Measurements from ENCODE around the gene EXOSC9.

GRCh38 chr4:121846662-121847061, 45.5 kb downstream of the EXOSC9 start:
- TF ChIP-seq EZH2 (IDR thresholded peaks at IDR 0.05; ENCODE audit: borderline replicate concordance, low read length) = no peak
- TF ChIP-seq, protein P1, sequence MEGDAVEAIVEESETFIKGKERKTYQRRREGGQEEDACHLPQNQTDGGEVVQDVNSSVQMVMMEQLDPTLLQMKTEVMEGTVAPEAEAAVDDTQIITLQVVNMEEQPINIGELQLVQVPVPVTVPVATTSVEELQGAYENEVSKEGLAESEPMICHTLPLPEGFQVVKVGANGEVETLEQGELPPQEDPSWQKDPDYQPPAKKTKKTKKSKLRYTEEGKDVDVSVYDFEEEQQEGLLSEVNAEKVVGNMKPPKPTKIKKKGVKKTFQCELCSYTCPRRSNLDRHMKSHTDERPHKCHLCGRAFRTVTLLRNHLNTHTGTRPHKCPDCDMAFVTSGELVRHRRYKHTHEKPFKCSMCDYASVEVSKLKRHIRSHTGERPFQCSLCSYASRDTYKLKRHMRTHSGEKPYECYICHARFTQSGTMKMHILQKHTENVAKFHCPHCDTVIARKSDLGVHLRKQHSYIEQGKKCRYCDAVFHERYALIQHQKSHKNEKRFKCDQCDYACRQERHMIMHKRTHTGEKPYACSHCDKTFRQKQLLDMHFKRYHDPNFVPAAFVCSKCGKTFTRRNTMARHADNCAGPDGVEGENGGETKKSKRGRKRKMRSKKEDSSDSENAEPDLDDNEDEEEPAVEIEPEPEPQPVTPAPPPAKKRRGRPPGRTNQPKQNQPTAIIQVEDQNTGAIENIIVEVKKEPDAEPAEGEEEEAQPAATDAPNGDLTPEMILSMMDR (IDR thresholded peaks at IDR 0.05; ENCODE audit: low read length) = no peak

Measured in OCI-LY1 (cell line).